HepG2 (cell line): Measurements from ENCODE around the gene CSRNP3.
"Not testable (repeated sequence)": the region's sequence is repeated elsewhere in the genome, so short reads cannot be mapped to it uniquely, and the experiment has no call there.

ENCODE experiments used
- NONO ChIP-seq, 2 experiments: fragments of 450-650 bp in 1 of 2; sonication (generic) in 1 of 2; formaldehyde crosslinking in 1 of 2; IDR thresholded peaks in 1 of 2; conservative IDR thresholded peaks in 1 of 2; 2 replicates each; pipeline versions ENCODE4 v1.6.1 to v1.8.0; 2017 to 2022; ENCODE audit warnings: mild to moderate bottlenecking in 1 of 2, missing genetic modification reagents in 1 of 2, moderate library complexity in 1 of 2
- ZNF256 ChIP-seq: sonication (generic); formaldehyde crosslinking; conservative IDR thresholded peaks from 2 replicates; pipeline ENCODE4 v1.4.0; 2020; ENCODE audit warnings: missing genetic modification reagents
- ZNF296 ChIP-seq: sonication (generic); formaldehyde crosslinking; conservative IDR thresholded peaks from 2 replicates; pipeline ENCODE4 v1.5.0; 2020; ENCODE audit warnings: mild to moderate bottlenecking, missing genetic modification reagents
- TF ChIP-seq, protein P1 (sequence below): sonication (generic); formaldehyde crosslinking; IDR thresholded peaks from 2 replicates; pipeline ENCODE4 v1.4.0; 2020; ENCODE audit warnings: missing genetic modification reagents

DNA sequence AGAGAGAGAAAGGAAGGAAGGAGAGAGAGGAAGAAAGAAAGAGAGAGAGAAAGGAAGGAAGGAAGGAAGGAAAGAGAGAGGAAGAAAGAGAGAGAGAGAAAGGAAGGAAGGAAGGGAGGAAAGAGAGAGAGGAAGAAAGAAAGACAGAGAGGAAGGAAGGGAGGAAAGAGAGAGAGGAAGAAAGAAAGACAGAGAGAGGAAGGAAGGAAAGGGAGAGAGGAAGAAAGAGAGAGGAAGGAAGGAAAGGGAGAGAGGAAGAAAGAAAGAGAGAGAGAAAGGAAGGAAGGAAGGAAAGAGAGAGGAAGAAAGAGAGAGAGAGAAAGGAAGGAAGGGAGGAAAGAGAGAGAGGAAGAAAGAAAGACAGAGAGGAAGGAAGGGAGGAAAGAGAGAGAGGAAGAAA lies 196.6 kb downstream of the CSRNP3 start:
- not testable (repeated sequence) for TF ChIP-seq ZNF256; ZNF296 (CRISPR knock-in tag); NONO (IDR thresholded peaks at IDR 0.05); NONO (CRISPR knock-in tag; conservative IDR thresholded peaks at IDR 0.05)
- TF ChIP-seq, protein P1, sequence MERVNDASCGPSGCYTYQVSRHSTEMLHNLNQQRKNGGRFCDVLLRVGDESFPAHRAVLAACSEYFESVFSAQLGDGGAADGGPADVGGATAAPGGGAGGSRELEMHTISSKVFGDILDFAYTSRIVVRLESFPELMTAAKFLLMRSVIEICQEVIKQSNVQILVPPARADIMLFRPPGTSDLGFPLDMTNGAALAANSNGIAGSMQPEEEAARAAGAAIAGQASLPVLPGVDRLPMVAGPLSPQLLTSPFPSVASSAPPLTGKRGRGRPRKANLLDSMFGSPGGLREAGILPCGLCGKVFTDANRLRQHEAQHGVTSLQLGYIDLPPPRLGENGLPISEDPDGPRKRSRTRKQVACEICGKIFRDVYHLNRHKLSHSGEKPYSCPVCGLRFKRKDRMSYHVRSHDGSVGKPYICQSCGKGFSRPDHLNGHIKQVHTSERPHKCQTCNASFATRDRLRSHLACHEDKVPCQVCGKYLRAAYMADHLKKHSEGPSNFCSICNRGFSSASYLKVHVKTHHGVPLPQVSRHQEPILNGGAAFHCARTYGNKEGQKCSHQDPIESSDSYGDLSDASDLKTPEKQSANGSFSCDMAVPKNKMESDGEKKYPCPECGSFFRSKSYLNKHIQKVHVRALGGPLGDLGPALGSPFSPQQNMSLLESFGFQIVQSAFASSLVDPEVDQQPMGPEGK (CRISPR knock-in tag) = not testable (repeated sequence)
